HG03342 (cell line): ENCODE measurements around the gene DMWD.

Source experiments
- ATAC-seq: cut with Tn5 transposase; IDR thresholded peaks from one replicate; pipeline ENCODE4 v1.9.1; 2021; ENCODE audit warnings: mild to moderate bottlenecking, moderate library complexity; ENCODE audit not compliant: unreplicated experiment

Gene DMWD

GRCh38 chr19:45792470-45793177, at the start of gene DMWD:
TSS of gene DMWD (minus strand) at chr19:45792845. CDS start at chr19:45792756, 89 bp downstream.
- peak; percentile 87 for ATAC-seq

GRCh38 chr19:45842198-45842597, 49.6 kb upstream of the DMWD start:
- no peak for ATAC-seq

- ATAC-seq = no peak
Observed at GRCh38 chr19:45834970-45835369, 42.3 kb upstream of the DMWD start.

GRCh38 chr19:45828945-45829344, 36.3 kb upstream of the DMWD start:
- no peak for ATAC-seq

GRCh38 chr19:45828523-45828922, 35.9 kb upstream of the DMWD start:
- ATAC-seq = no peak

- no peak for ATAC-seq
Observed at GRCh38 chr19:45827459-45828093, 34.9 kb upstream of the DMWD start.

- ATAC-seq = no peak
Observed at GRCh38 chr19:45826934-45827333, 34.3 kb upstream of the DMWD start.

- no peak for ATAC-seq
Observed at GRCh38 chr19:45825917-45826893, 33.6 kb upstream of the DMWD start.

GRCh38 chr19:45825263-45825605, 32.6 kb upstream of the DMWD start:
- no peak for ATAC-seq

GRCh38 chr19:45824531-45825262, 32.1 kb upstream of the DMWD start:
- no peak for ATAC-seq

- ATAC-seq = no peak
Observed at GRCh38 chr19:45824041-45824471, 31.4 kb upstream of the DMWD start.

GRCh38 chr19:45823182-45823581, 30.5 kb upstream of the DMWD start:
- ATAC-seq = no peak

- ATAC-seq = no peak
Observed at GRCh38 chr19:45822716-45823115, 30.1 kb upstream of the DMWD start.

- ATAC-seq = no peak
Observed at GRCh38 chr19:45821570-45821969, 28.9 kb upstream of the DMWD start.

GRCh38 chr19:45821103-45821521, 28.5 kb upstream of the DMWD start:
- ATAC-seq = no peak

- no peak for ATAC-seq
Observed at GRCh38 chr19:45820413-45821102, 27.9 kb upstream of the DMWD start.

GRCh38 chr19:45819769-45820168, 27.1 kb upstream of the DMWD start:
- no peak for ATAC-seq

- ATAC-seq = peak; percentile 9
Observed at GRCh38 chr19:45817725-45818301, 25.2 kb upstream of the DMWD start.

- ATAC-seq = peak; percentile 75
Observed at GRCh38 chr19:45817010-45817724, 24.5 kb upstream of the DMWD start.
